ENCODE results near the gene HAPLN2.
"Not testable (repeated sequence)": the region's sequence is repeated elsewhere in the genome, so short reads cannot be mapped to it uniquely, and the experiment has no call there.

Gene HAPLN2

DNA sequence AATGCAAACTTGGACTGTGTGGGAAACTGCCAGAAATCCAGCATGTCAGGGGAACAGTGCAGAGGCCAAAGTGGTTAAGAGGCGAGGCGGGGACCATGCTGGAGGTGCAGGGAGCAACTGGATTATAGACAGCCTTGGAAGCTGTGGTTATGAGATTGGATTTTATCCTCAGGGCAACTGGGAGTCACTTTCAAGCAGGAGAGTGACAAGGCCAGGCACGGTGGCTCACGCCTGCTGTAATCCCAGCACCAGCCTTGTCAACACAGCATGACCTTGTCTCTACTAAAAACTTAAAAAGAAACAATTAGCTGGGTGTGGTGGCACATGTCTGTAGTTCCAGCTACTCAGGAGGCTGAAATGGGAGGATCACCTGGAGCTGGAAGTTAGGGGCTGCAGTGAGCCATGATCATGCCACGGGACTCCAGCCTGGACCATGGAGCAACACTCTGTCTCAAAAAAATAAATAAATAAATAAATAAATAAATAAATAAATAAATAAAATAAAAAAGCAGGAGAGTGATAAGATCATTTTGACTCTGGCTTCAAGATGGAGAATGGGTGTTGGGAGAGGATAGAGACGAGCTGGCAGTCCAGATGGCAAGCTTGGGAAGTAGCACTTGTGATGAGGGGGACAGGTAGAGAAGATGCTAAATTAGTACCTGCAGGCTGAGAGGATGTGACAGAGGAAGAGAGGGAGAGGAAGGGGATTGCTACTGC, 3.5 kb downstream of the HAPLN2 start:
- no peak for DNase-seq (ENCODE audit: low spot score)

DNA sequence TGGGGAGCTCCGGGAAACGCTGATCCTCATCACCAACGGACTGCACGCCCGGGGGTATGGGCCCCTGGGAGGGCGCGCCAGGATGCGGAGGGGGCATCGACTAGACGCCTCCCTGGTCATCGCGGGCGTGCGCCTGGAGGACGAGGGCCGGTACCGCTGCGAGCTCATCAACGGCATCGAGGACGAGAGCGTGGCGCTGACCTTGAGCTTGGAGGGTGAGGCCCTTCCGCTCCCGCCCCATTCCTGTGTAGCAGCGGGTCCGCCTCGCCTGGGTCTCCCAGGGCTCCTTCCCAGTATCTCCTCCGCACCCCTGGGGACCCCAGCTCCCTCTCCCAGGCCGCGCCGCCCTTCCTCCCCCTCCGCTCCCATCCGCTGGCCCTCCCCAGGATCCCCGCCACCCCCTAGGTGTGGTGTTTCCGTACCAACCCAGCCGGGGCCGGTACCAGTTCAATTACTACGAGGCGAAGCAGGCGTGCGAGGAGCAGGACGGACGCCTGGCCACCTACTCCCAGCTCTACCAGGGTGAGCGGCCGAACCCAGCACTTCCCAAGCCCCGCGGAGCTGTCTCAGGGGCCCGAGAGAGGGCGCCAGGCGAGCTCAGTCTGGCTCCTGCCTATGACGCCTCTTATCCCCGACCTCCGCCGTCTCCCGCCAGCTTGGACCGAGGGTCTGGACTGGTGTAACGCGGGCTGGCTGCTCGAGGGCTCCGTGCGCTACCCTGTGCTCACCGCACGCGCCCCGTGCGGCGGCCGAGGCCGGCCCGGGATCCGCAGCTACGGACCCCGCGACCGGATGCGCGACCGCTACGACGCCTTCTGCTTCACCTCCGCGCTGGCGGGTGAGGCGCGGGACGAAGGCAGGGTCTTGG, 5.0 kb downstream of the HAPLN2 start:
- DNase-seq (ENCODE audit: low spot score): no peak

DNA sequence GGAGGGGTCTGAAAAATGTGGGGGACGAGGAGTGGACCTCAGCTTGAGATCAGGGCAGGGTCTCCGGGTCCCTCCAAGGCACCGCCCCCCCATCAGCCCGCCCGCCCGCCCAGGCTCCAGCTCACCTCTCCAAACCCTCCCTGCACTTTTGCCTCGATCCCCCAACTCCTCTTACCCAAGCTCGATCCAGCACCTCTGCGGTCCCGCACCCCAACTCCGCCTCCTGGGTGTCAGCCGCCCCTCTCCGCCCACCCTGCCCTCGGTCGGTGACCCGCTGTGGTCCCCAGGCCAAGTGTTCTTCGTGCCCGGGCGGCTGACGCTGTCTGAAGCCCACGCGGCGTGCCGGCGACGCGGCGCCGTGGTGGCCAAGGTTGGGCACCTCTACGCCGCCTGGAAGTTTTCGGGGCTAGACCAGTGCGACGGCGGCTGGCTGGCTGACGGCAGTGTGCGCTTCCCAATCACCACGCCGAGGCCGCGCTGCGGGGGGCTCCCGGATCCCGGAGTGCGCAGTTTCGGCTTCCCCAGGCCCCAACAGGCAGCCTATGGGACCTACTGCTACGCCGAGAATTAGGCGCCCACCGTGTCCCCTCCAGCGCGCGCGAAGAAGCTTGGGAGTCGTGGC, 5.7 kb downstream of the HAPLN2 start:
- no peak for DNase-seq (ENCODE audit: low spot score)

DNA sequence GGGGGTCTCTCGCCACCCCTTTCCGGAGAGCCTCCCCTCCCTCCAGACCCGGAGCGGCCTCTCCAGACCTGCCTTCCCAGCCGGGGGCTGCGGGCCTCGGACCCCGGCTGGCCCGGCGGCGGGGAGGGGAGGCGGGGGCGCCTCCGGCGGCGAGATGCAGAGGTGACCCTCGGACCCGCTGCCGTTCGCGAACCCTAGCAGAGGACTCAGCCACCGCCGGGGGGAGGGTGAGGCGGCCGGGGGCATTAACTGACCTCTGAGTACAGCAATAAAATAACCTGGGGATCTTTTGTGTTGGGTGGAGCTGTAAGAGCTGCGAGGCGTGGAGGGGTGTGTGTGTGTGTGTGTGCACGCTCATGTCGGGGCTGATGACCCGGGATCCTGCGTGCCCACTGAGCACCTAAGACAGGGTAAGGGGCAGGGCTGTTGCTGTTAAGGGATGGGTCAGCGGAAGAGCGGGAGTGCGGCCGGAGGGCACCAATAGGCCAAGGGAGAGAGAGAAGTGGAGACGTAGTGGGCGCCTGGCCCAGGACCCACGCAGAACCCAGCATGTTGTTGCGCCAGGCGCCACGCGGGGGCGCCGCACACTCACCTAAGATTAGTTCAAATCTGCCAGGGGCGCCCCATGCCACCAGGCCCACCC, 6.3 kb downstream of the HAPLN2 start:
- no peak for DNase-seq (ENCODE audit: low spot score)

DNA sequence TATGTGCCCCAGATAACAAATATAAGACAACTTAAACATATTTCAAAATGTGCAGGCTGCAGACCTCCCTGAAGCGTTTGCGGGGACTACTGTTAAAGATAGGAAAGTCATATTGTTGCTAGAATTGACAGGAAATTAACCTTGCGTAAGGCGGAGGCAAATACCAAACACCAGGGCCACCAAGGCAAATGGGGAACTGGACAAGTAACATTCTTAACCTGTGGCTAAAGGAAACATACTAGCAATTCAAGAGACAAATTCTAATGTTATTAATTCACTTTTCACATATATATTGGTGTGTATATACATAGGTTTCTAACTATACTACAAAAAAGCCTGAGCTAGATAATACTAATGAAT, 6.8 kb downstream of the HAPLN2 start:
- DNase-seq (ENCODE audit: low spot score): no peak

DNA sequence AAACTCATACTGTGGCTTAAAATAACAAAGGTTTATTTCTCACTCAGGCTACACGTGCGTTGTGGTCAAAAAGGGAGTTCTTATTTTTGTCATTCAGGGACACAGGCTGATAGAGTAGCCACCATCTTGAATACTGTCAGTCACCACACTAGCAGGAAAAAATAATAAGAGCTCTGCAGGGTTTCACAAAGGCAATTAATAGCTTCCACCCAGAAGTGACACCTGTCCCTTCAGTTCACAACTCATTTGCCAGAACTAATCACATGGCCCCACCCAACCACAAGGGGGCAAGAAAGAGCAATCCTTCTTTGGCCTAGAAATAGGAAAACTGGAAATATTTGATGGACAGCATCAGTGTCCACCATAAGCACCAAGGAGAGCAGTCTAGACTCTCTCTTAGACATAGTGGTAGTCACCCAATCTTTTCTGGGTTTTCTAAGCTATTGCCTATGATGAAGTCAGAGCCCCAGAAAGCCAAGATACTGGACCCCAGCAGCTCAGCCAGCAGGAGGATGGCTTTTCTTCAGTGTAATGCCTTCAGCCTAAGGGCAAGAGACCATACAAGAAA, 8.2 kb downstream of the HAPLN2 start:
- peak; percentile 43 for DNase-seq (ENCODE audit: low spot score)

DNA sequence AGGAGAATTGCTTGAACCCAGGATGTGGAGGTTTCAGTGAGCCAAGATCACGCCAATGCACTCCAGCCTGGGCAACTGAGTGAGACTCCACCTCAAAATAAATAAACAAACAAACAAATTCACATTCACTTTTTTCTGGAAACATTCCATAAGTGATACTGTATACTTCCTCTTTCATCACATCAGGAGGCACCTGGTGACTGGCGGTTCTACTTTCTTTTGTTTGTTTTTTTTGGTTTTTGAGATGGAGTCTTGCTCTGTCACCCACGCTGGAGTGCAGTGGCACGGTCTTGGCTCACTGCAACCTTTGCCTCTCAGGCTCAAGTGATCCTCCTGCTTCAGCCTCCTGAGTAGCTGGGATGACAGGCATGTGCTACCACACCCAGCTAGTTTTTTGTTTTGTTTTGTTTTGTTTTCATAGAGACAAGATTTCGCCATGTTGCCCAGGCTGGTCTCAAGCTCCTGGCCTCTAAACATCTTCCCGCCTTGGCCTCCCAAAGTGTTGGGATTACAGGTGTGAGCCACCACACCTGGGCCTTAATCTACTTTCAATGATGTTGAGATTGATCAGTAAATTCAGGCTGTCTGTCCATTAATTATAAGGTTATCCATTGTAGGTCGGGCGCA, 10.7 kb downstream of the HAPLN2 start:
- no peak for DNase-seq (ENCODE audit: low spot score)

DNA sequence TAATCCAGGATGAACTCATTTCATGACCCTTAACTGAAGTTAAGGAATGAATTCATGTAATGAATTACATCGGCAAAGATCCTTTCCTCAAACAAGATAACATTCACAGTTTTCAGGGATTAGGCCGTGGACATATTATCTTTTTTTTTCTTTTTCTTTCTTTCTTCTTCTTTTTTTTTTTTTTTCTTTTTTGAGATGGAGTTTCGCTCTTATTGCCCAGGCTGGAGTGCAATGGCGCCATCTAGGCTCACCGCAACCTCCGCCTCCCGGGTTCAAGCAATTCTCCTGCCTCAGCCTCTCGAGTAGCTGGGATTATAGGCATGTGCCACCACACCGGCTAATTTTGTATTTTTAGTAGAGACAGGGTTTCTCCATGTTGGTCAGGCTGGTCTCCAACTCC, 11.9 kb downstream of the HAPLN2 start:
- not testable (repeated sequence) for DNase-seq (ENCODE audit: low spot score)

DNA sequence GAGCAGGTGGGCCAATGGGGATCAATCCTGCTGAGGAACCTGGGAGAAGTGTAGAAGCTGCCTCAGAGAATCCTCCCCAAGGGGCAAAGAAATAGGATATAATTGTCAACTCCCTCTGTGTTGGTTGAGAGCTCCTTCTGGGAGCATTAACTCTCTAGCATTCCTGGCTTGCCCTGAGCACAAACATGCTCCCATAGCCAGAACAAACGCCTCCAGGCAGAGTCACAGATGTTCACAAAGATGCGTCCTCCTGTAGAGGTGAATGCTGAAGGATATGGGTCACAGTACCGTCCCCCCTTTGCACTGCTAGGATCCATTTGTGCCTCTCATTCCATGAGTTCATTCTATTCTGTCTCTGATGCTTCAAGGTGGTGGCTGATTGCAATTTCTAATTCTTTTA, 13.1 kb downstream of the HAPLN2 start:
- no peak for DNase-seq (ENCODE audit: low spot score)

DNA sequence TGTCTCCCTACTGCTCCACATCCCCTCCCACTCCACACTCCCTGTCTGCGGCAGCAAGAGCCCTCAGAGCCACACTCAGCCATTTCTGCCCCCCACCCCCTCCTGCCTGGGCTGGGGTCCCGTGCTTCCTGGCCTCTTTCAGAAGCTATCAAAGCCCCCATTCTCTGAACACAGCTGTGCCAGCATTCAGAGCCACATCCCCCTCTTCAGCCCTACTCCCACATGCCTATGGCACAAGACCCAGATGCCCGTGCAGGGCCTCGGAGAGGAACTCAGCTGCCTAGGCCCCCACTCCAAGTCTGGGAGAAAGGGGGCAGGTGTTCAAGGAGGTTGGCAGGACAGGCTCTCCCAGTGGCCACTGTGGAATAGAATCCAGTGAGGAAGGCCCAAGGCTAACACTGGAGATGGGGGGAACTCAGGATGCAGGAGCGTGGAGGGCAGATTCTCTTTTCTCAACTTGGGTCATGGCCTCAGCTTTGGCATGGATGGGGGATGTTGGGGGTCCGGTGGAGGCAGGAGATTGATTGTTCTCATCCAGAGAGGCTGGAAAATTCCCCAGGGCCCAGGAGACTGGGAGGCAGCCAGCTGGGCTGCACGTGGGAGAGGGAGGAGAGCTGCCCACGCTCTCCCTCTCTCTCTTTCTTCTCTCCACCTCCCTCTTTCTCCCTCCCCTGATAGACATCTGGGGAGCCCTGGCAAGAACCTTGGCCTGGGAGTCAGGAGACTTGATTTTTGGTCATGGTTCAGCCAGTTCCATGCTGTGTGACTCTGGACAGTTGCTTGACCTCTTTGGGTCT, 19.2 kb downstream of the HAPLN2 start:
- no peak for DNase-seq (ENCODE audit: low spot score)

DNA sequence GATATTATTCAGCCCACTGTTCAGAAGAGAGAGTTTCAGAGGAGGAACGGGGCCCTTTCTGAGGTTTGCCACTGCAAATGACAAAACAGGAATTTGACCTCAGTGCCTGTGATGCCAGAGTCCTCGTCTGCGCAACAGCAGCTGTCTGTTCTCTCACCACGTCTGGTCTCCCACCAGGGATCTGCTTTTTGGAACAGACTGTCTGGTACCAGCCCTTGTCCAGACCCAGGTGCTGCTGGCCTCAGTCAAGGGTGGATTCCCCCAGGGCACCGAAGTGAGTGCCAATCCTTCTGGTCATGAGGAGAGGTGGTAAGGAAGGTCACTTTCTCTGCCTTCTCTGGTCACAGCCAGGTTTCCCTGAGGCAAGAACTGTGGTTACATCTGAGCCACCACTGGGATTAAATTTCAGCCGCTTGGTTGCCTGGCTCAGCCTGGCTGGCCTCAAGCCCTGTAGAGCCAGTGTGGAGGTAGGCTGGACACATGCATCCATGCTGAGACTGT, 20.4 kb downstream of the HAPLN2 start:
- peak; percentile 16 for DNase-seq (ENCODE audit: low spot score)

DNA sequence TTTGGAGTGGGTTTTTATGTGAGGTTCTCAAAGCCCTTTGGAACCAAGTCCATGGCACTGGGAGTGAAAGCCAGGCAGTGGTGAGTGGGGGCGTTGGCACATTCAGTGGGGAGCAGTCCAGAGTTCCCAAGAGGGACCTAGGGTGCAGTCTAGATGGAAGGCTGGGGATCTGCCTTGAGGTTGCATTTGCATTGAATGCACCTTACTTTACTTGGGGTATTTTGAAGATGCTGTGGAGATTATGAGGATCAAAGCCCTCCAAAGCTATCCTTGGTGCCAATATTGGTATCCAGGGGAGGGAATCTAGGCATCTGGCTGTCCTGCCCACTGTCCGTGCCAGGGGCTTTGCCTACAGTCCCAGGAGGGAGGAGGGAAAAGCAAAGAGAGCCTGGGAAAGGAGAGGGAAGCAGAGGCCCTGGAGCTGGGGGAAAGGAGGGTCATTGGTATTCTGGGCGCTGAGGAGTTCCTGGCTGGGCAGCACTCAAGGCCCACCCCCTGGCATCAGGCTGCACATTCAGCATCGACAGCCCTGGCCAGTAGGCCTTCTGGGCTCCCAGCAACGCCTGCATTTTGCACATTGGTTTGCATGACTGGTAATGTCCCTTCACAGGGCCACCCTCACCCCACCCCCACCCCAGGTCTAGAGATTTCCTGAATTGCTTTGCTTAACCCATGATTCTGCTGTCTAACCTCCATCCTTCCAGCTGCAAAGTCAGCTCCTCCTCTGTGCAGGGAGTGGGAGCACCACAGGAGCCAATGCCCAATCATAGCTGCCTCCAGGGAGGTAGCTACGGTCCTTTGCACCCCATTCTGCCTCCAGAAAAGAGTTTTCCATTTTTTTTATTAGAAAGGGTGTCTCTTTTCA, 21.9 kb downstream of the HAPLN2 start:
- DNase-seq (ENCODE audit: low spot score): no peak

DNA sequence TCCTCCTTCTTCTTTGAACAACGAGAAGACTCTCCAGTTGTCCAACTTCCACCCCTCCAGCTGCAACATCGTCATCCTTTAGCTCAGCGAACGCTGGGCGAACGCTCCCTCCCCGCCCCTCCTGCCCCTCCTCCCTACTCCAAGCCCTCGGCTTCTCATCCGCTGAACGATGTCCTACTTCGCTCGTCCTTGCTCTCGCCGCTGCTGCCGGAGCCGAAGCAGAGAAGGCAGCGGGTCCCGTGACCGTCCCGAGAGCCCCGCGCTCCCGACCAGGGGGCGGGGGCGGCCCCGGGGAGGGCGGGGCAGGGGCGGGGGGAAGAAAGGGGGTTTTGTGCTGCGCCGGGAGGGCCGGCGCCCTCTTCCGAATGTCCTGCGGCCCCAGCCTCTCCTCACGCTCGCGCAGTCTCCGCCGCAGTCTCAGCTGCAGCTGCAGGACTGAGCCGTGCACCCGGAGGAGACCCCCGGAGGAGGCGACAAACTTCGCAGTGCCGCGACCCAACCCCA, 22.6 kb downstream of the HAPLN2 start, which contains the start of gene BCAN:
Gene BCAN, plus strand, starts transcription at position 357 of the 504 bp plus-strand sequence. CDS start 3,938 bp downstream, outside the sequence.
- DNase-seq (ENCODE audit: low spot score): no peak

DNA sequence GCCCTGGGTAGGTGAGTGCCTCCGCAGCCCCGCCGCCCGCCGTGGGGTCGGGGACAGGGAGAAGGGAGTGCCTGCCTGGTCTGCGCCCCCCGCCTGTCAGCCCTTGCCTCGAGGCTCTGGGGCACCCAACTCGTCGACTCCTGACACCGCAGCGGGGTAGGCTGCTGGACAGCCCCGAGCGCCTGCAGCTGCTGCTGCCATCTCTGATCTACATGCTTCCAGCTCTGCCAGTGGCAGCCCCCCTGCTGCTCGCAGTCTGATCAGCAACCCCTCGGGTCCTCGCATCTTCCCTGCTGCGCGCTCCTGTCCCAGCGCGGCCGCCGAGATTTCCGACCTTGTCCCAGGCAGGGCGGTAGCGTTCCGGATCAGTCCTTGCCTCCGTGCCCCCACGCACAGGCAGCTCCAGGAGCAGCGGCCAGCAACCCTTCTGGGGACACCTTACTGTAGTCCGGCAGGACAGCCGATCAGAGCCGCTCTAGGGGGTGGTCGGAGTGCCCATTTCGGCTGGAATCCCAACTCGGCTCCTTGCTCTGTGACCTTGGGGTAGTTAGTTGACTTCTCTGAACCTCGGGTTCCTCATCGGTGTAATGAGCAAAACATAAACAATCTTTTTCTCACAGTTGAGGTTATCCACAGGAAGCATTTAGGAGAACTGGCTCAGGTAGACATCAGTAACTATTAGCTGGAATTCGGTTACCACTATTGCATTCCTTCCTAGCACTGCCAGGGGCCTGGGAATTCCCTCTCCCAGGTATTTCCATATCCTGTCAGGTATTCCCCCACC, 23.2 kb downstream of the HAPLN2 start:
- DNase-seq (ENCODE audit: low spot score): no peak

DNA sequence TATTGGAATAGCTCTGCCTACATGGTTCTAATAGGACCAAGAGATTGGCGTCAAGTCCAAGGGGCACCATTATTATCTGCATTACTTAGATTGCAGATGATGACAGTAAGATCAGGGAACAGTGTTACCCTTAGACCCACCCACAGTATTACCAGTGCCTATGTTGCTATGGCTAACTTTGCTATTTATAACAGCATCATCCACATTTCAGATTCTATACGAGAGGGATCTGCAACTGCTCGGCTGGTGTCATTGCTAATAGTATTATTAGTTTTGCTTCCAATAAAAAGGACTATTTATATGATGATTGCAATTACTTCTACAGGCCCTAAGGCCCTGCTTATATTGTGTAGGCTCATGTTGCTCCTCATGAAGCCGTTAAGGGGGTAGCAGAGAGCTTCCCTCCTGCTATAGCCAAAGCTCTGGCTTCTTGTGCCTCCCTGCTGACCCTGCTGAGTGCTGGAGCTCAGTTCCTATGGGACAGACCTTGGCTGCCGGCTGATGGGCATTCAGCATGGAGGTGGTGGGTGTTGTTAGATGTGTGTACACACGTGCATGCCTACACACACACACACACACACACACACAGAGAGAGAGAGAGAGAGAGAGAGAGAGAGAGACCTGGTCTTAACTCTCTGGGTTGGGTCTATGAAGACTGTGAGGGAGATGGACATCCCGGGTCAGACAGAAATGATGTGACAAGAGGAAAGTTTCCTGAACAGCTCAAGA, 24.0 kb downstream of the HAPLN2 start:
- no peak for DNase-seq (ENCODE audit: low spot score)

DNA sequence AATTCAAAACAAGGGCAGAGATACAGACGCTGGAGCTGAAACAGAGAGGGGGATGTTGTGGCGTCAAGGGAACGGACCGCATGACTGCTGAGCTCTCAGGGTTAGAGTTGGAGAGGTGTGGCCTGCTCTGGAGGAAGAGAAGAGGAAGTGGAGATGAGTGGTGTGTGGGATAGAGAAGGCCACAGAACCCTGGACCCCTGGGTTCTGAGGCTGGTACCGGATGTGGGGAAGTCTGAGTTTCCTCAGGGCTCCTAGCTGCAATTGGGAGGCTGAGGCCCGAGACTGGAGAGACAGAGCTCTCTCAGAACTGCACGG, 24.5 kb downstream of the HAPLN2 start:
- DNase-seq (ENCODE audit: low spot score): no peak

DNA sequence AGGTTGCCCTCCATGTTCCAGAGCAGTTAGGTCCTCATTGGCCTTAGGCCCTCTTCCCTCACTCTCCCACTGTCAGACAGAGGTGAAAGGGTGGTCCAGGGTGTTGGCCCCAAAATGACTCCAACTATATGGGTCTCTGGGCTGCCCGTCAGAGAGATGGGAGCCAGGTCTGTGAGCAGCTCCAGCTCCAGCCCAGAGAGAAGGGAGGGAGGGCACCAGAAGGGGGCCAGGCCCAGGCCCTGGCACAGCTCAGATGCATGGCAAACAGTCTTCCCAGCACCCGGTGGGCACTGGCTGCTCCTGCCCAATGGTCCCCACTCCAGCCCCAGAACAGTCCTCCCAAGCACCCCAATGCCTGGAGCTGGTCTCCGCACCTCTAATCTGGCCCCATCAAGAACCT, 24.9 kb downstream of the HAPLN2 start:
- no peak for DNase-seq (ENCODE audit: low spot score)

DNA sequence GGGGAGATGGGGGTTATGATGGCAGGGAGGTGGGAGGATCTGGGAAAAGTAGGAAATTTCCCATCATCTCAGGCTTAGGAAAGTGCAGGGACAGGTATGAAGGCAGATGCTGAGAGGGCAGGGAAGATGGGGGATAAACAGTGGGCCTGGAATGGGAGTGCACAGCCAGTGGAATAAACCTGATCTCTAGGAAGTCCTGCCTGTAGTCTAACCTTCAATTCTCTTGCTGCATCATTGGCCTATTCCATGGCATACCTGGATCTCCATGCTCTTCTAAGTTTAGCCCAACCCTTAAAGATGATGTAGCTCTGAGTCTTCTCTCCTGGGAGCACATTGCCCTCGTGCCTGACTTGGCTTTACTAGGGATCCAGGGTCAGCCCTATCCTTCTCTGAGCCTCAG, 25.4 kb downstream of the HAPLN2 start:
- no peak for DNase-seq (ENCODE audit: low spot score)

Data from LoVo (cell line).